HG03280 (cell line): ENCODE results near the gene UQCRFS1.
"Not testable (repeated sequence)": the region's sequence is repeated elsewhere in the genome, so short reads cannot be mapped to it uniquely, and the experiment has no call there.

ENCODE experiments used
- ATAC-seq: cut with Tn5 transposase; IDR thresholded peaks from one replicate; pipeline ENCODE4 v1.9.1; 2021; ENCODE audit warnings: mild to moderate bottlenecking, moderate library complexity; ENCODE audit not compliant: unreplicated experiment

UQCRFS1 gene

DNA sequence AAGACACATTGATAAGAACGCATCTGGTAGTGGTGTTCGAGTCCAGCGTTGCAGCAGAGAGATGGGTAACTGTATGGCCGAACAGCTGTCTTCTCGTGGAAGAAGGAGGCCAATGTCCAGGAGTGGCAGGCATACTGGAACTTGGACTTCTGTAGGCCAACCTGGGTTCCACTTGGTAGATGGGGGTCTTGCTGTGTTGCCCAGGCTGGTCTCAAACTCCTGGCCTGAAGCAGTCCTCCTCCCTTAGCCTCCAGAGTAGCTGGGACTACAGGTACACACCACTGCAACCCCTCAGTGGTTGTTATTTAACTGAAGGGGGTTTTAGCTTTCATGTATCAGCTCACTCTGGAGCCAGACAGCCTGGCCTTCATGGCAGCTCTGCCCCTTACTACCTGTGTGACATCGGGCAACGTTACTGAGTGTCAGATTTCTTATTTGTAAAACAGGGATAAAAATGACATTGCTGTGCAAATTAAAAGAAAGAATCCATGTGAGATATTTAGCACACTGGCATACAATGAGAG lies 2.4 kb upstream of the UQCRFS1 start:
- no peak for ATAC-seq

DNA sequence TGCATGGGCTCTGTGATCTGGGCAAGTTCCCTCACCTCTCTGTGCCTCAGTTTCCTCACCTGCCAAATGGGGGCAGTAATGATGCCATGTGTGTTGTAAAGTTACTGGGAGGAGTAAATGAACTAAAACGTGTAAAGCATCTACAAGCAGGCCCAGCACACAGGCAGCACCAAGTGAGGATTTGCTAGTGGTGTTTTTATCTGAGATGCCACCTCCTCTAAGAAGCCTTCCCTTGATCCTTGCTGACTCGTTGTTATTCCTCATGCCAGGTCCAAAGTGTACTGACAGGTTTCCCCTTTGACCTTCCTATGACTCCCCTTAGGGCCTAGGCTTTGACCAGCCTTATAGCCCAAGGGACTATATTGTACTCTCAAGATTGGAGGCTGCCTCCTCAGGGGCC lies 1.5 kb upstream of the UQCRFS1 start:
- ATAC-seq = no peak

DNA sequence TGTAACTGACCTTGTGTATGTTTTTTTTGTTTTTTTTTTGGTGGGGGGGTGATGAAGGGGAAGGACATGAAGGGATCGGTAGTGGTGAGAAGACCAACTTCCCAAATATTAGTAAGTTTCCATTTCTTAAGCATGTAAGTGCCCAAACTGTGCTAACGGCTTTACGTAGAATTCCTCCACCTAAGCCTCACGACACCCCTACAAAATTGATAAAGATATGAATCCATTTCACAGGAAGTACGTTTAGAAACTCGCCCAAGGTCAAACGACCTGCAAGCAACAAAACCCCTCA lies 649 bp downstream of the UQCRFS1 start:
- no peak for ATAC-seq

DNA sequence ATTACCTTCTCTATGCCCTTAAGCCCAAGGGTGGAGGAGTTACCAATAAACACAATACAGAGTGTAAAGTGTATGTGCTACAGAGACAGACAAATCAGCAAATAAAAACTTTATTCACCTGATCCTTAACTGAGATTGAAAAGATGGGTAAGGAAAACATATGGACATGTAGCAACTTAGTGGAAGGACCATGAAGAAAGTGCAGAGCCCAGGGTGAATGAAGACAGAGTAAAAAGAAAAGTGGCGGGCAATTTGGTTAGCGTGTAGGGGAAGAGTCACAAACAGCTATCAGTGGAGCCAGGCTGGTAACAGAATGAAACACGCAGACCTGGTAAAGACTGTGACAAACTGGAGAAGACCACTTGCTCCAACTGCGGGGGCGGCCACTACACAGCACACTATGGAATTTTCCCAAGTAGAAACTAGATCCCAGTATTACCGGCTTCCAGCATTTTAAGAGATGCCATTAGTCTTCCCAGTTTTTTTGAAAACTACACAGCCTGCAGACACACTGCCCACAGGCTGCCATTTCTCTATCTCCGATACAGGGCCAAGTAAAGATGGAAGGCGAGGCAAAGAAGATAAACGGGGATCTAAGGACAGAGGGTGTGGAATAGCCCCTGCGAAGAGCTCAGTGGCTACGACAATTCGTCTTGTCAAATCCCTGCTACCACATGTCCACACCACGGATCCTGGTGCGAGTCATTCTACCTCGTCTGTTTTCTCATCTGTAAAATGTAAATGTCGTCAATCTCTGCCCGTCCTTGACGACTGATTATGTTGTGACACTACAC lies 1.2 kb downstream of the UQCRFS1 start:
- no peak for ATAC-seq

DNA sequence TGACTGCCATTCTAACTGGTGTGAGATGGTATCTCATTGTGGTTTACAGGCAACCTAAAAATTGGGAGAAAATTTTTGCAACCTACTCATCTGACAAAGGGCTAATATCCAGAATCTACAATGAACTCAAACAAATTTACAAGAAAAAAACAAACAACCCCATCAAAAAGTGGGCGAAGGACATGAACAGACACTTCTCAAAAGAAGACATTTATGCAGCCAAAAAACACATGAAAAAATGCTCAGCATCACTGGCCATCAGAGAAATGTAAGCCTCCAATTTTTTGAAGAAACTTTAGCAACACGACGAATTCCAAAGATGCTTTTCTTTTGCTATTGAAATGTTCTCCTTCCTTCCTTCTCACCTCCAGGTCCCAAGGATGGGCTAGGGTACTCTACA lies 1.9 kb downstream of the UQCRFS1 start:
- ATAC-seq = not testable (repeated sequence)

DNA sequence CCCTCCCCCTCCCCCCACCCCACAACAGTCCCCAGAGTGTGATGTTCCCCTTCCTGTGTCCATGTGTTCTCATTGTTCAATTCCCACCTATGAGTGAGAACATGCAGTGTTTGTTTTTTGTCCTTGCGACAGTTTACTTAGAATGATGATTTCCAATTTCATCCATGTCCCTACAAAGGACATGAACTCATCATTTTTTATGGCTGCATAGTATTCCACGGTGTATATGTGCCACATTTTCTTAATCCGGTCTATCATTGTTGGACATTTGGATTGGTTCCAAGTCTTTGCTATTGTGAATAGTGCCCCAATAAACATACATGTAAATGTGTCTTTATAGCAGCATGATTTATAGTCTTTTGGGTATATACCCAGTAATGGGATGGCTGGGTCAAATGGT lies 2.4 kb downstream of the UQCRFS1 start:
- ATAC-seq = not testable (repeated sequence)

DNA sequence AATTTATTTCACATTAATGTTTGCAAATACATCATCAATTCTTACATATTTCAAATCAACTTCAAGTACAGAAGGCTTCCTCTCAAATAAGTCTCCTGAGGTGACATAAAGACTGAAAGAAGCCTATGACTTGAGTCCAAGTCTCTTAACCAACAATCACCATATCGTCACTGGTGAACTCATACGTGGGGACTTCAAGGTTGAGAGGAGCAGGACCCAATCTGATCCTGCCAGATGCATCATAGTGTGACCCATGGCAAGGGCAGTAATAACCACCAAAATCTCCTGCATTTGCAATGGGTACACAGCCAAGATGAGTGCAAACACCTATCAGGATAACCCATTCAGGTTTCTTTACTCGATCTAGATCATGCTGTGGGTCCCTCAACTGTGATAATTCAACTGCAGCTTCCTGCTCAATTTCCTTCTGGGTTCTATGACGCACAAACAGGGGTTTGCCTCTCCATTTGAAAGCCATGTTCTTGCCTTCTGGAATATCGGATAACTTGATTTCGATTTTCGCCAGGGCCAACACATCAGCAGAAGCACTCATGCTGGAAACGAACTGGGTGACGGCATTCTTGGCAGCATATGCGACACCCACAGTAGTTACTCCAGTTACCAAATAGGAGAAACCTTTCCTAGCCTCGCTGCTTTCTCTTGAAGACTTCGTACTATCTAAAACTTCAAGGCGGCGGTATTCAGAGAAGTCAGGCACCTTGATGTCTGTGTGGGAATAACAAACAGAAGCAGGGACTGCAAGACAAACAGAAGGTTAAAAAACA lies 5.4 kb downstream of the UQCRFS1 start:
- ATAC-seq = not testable (repeated sequence)

DNA sequence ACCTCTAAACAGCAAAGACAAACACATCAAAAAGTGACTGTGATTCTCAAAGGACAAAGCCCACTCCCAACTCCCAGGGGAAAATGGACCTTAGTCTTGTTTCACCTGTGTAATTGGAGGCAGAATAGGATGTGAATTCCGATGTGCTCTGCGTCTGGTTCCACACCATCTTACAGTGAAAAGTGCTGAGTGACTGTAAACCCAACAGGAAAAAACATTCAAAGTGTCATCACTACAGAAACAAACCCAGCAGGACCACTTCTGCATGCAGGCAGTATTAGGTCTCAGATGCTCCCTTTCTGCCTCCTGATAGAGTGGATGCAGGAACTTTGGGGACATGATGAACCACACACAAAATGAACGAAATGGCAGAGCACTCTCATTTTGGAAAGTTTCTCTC lies 6.5 kb downstream of the UQCRFS1 start:
- ATAC-seq = no peak

DNA sequence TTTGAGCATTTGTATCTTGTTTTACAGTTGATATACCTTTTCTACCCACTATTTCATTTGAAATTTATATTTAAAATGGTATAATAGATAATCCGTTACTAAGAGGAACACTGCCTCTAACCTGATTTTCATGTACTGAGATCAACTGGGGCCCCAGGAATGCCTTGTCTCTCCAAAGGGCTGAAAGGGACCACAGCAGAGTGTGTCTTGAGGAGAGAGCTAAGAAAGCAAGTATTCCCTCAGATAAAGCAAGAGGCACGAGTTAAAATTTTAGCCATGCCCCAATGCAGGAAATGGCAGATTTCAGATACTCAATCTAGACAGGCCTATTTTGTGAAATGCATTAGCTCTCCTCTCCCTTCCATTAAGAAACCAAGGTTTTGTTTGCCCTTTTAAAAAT lies 10.7 kb downstream of the UQCRFS1 start:
- no peak for ATAC-seq

DNA sequence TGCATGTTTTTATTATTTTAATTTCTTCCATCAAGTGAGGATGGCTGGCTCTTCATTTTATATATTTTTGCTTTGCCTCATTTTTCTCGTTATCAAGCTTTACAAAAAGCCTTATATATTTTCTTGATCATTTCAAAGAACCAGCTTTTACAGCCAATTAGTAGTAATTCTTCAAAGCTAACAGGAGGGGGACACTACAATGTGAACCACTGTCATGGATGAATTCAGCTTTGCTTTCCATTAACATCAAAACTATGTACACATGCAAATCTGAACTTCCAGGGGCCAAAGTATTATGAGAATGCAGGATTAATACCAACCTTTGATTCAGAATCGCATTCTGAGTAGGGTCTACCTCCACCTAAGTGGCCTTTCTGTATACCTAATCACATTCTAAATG lies 11.1 kb downstream of the UQCRFS1 start:
- no peak for ATAC-seq

DNA sequence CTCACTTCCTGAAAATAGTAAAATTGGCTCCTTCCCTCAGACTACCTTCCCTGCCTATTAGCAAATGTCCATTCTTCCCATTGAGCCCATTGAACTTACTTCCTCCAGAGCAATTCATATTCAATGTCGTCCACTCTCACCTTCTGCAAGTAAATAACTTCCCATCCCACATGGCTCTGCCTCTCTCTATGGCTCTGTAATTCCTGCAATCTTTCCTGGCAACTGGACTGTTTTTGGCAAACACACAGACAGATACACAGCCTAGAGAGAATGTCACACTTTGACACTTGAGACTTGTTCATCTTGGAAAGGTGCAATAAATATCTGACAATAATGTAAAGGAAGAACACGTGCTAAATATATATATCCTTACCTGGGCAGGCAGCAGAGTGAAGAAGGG lies 18.3 kb downstream of the UQCRFS1 start:
- ATAC-seq = no peak

DNA sequence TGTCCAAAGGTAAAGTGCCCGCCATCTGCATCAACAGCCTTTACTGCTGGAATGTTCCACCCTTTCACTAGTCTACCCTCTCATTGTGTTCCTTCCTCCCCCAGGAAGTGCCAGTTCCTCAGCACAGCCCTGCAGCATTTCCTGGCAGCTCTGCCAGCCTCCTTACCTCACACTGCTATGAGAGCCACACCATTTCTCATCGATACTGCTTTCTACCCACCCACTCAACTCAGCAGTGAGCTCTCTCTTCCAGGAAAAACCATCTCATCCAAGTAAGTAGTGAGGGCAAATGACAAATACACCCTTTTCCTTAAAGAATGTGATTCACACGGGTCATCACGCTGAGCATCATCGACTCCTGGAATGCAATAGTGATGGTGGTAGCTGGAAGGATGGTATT lies 19.8 kb downstream of the UQCRFS1 start:
- ATAC-seq = no peak

DNA sequence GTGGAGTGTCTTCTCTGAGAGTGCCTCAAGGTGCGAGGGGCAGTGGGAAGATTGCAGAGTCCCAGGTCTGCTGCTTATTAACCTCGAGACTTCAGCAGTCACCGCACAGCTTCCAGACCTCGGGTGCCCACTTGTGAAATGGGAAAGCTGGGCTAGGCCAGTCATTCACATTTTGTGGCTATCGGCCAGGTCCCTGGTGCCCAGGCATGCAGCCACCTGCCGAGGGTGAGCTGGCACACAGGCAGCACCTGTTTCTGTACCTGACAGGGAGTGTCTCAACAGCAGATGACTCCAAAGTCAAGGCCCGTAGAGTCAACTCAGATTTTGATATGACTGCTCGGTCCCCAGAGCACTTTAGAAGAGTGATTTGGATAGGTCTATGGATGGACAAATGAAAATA lies 21.9 kb downstream of the UQCRFS1 start:
- ATAC-seq = no peak

DNA sequence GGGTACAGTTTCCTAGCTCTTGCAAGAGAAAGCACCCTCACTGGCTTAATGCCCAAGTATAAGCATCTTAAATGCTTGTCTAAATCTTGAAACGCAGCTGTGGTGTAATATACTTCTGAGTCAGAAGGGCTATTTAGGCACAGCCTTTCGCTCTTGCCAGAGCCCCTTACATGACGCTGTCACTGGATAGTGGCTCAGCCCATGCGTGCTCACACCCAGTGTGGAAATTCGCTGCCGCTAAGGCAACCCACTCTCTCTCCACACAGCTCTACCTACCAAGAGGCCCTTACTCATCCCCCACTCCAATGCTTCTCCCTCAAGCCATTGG lies 24.0 kb downstream of the UQCRFS1 start:
- ATAC-seq = no peak

DNA sequence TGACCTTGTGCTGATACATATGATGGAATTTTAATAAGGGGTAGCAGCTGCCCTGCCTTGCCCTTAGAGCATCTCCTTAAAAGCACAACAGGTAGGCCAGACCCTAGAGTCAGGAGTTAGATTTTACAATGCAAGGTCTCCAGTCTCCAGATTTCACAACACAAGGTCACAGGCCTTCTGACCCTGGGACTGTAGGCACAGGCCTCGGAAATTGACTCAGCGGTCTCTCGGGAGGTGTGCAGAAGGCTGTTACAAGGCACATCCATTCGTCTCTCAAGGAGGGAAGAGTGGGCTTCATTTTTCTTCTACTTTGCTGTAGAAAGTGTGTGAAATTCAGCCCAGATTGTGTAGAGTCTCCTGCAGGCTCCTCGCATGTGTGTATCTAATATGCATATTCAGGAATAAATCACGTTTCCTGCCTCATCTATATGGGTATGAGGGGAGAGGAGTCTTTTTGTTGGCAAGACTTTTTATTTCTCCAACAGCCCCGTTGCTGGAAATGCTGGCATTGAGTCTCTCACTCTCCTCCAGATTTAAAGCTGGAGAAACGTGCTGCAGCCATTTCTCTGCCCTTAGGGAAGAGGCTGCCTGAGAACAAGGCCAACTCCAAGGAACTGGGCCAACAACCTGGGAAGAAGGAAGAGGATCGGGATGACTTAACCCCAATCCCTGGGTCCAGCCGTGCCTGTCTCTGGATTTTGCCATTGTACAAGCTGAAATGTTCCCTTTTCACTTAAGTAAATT lies 24.5 kb downstream of the UQCRFS1 start:
- ATAC-seq = no peak

DNA sequence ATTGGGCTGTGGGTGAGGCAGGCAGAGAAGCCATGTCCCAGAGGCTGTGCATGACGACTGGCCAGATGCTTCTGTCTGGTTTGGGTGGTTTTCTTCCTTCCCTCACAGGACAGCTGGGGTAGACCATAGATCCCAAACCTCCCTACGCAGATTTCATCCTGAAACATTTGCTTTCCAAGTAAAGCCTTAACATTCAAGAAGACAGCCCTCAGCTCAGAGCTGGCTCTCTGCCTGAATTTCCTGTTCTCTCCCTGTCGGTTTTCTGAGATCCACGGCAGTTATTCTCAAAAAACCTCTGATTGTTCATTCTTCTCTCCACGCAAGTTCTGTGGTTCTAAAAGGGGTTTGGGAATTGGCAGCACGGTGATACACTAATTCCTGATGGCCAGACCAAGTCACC lies 25.3 kb downstream of the UQCRFS1 start:
- ATAC-seq = no peak

DNA sequence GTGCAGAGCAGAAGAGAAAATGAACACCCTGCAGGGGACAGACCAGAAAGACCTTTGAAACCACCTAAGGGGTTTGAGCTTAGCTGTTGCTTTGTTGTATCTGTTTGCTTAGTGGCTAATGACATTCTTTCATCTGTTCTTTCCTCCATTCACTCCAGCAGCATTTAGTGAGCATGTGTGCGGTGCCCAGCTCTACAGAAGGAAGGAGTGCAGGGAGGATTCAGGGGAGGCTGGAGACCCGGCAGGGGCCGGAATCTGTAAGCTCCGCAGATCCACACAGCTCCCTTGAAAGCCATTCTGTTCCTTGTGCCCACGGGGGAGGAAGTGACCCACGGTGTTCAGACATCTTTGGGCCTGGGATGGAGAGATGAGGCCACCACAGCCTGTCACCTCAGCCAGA lies 27.5 kb downstream of the UQCRFS1 start:
- no peak for ATAC-seq

DNA sequence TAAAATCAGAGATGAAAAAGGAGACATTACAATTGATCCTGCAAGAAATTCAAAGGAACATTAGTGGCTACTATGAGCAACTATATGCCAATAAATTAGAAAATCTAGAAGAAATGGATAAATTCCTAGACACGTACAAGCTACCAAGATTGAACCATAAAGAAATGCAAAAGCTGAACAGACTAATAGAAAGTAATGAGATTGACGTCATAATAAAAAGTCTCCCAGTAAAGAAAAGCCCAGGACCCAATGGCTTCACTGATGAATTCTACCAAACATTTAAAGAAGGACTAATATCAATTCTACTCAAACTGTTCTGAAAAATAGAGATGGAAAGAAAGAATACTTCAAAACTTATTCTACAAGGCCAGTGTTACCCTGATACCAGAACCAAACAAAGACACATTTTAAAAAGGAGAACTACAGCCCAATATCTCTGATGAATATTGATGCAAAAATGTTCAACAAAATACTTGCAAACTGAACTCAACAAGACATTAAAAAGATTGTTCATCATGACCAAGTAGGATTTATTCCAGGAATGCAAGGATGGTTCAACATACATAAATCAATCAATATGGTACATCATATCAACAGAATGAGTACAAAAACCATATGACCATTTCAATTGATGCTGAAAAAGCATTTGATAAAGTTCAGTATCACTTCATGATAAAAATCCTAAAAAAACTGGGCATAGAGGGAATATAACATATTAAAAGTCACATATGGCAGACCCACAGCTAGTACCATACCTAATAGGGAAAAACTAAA lies 35.8 kb downstream of the UQCRFS1 start:
- no peak for ATAC-seq

DNA sequence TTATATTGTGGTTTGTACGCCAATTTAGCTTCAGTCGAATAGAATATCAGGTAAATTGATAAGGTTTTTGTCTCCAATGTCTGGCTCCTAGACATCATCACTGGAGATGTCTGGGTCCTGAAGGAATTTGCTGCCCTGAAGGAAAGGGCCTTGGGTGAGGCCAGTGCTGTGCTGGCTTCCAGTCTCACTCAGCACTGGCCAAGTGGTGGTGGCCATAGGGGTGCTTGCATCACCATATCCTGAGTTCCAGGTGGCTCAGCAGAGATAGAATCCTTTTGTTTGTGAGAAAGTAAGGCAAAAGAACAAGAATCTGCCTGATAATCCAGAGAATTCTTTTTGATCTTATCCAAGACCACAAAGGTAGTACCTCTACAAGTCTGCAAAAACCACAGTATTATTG lies 39.1 kb downstream of the UQCRFS1 start:
- ATAC-seq = no peak

DNA sequence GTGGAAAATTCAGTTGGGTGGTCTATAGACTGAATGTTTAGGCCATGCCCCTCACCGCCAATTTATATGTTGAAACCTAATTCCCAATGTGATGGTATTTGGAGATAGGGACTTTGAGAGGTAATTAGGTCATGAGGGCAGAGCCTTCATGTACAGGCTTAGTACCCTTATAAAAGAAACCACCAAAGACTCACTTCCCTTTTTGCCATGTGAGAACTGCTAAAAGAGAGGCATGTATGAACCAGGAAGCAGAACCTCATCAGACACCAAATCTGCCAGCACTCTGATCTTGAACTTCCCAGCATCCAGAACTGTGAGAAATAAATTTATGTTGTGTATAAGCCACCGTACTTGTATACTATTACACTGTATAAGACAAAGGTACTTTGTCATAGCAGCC lies 40.6 kb downstream of the UQCRFS1 start:
- no peak for ATAC-seq

DNA sequence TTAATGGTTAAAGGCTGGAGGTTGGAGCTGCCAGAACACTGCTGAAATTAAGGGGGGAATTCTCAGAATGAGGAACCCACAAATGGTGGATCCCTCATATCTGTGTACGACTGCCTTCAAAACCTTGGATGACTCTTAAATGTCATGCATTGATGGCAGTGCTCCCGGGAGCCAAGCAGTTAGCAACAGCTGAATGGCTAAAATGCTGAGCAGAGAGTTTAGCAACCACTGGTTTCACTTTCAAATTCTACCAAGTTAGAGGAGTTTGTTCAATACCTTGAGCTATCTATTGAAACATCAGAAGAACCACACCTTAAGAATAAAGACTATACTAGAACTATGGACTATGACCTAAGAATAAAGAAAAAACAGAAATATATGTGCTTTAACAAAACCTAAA lies 41.4 kb downstream of the UQCRFS1 start:
- ATAC-seq = no peak
